ENCODE data around the gene MORN1. TPM values are rescaled to one million over a fixed set of nuclear protein-coding genes. Genes with fewer than 3 reads are reported as not detected.

Gene MORN1
- total and polyA plus RNA-seq, 4 donors, result 2.3 to 6.9 (median 3.6) TPM

DNA sequence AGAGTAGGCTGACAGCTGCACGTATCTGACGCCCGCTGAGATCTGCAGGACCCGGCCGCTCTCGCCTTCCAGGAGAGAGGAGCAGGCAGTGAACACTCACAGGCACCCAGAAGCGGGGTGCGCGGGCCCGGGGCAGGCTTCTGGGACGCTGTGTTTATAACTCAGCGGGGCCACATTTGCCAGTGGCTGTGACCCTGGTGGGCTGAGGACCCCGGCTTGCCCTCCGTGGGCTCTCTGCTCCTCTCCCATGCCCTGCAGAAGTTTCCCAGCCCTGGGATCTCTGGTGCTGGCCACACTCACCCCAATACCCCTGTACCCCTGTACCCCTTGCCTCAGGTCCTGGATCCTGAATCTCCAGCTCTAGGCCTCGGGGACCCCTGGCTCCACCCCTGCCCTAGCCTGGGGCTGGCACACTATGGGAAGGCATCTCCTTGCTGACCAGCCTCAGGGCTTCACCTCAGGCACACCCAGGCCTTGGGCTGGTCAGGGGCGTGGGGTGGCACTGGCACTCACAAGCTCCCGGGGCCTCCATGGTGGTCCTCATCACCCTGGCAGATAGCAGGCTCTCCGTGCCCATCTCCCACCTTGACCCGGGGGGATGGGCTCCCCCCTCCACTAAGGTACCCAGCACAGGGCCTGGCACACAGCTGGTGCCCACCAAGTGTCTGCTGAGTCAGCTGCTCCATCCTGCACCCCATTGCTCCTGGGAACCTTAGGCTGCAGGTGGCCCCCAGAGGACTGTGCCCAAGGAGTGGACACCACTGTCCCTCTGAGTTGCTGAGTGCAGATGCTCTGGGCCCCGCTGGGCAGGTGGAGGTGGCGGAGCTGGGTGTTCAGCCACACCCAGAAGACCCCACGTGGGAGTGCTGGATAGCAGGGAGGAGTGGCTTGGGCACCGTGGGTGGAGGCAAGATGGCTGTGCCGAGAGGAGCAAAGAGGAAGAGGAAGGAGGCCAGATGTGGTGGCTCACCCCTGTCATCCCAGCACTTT is 32.4 kb downstream of the MORN1 start:
- 83% methylated on average over 24 of the region's 24 CpGs for WGBS
- TF ChIP-seq, protein P1, sequence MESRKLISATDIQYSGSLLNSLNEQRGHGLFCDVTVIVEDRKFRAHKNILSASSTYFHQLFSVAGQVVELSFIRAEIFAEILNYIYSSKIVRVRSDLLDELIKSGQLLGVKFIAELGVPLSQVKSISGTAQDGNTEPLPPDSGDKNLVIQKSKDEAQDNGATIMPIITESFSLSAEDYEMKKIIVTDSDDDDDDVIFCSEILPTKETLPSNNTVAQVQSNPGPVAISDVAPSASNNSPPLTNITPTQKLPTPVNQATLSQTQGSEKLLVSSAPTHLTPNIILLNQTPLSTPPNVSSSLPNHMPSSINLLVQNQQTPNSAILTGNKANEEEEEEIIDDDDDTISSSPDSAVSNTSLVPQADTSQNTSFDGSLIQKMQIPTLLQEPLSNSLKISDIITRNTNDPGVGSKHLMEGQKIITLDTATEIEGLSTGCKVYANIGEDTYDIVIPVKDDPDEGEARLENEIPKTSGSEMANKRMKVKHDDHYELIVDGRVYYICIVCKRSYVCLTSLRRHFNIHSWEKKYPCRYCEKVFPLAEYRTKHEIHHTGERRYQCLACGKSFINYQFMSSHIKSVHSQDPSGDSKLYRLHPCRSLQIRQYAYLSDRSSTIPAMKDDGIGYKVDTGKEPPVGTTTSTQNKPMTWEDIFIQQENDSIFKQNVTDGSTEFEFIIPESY (IDR thresholded peaks at IDR 0.05), result no peak
- TF ChIP-seq RAD21 (IDR thresholded peaks at IDR 0.05) (no peak), YY1 (IDR thresholded peaks at IDR 0.05) (no peak), GABPA (IDR thresholded peaks at IDR 0.05 in 1 of 2, conservative IDR thresholded peaks at IDR 0.05 in 1 of 2) (no peak), ATF3 (IDR thresholded peaks at IDR 0.05) (no peak), NR2F2 (IDR thresholded peaks at IDR 0.05) (no peak), RXRA (IDR thresholded peaks at IDR 0.05) (no peak), FOXA2 (IDR thresholded peaks at IDR 0.05) (no peak), EGR1 (IDR thresholded peaks at IDR 0.05; ENCODE audit: low read depth in 2 of 2) (no peak), SP1 (IDR thresholded peaks at IDR 0.05) (no peak), HNF4G (IDR thresholded peaks at IDR 0.05) (no peak)
- no peak overlapping the region for H3K27ac ChIP-seq (ENCODE audit: low read depth in 1 of 2, low read length in 2 of 2)
- H3K9me3 ChIP-seq (ENCODE audit: control insufficient read depth in 4 of 4, low read length in 3 of 4), result peaks cover 0 to under 1% (median 0%) of the 10 kb centered on the region in 4 donors
- H3K27me3 ChIP-seq (ENCODE audit: control insufficient read depth in 4 of 4, insufficient read depth in 4 of 4, low read length in 3 of 4), result no peaks in the 10 kb centered on the region
- H3K4me3 ChIP-seq (ENCODE audit: low read depth in 1 of 3, low read length in 3 of 3), result no peak overlapping the region
- H3K36me3 ChIP-seq (ENCODE audit: control insufficient read depth in 4 of 4, insufficient read depth in 3 of 4, low read depth in 1 of 4, low read length in 3 of 4), result no peaks in the 10 kb centered on the region
- H3K4me1 ChIP-seq (ENCODE audit: control insufficient read depth in 4 of 4, insufficient read depth in 4 of 4, low read length in 3 of 4), result no peaks in the 10 kb centered on the region
- DNase-seq (ENCODE audit: low spot score), result no peak
- no peak overlapping the region for H3K9ac ChIP-seq (ENCODE audit: low read depth in 1 of 2, low read length in 2 of 2)

DNA sequence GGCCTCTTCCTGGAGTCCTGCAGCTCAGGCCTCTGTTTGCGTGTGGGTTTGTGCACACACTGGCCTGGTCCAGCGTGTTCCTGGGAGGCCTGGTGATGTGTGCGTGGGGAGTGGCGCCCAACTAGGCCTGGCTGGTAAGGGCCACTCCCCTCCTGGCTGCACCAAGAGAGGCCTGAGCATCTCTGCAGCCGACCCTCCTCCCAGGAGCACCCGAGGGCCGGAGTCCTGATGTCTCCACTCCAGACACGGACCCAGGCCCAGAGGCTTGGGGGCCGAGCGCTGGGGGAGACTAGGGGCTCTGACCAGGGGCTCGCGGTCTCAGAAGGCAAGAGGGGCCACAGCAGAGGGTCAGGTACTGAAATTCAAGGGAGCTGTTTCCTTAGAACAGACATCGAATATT is 33.3 kb downstream of the MORN1 start:
- no peak overlapping the region for H3K27ac ChIP-seq (ENCODE audit: low read depth in 1 of 2, low read length in 2 of 2)
- no peaks in the 10 kb centered on the region for H3K4me1 ChIP-seq (ENCODE audit: control insufficient read depth in 4 of 4, insufficient read depth in 4 of 4, low read length in 3 of 4)
- H3K9me3 ChIP-seq (ENCODE audit: control insufficient read depth in 4 of 4, low read length in 3 of 4), result no peaks in the 10 kb centered on the region
- DNase-seq (ENCODE audit: low spot score), result no peak
- 93% methylated on average over 13 of the region's 13 CpGs for WGBS
- H3K9ac ChIP-seq (ENCODE audit: low read depth in 1 of 2, low read length in 2 of 2), result no peak overlapping the region
- H3K36me3 ChIP-seq (ENCODE audit: control insufficient read depth in 4 of 4, insufficient read depth in 3 of 4, low read depth in 1 of 4, low read length in 3 of 4), result no peaks in the 10 kb centered on the region
- TF ChIP-seq, protein P2, sequence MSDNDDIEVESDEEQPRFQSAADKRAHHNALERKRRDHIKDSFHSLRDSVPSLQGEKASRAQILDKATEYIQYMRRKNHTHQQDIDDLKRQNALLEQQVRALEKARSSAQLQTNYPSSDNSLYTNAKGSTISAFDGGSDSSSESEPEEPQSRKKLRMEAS (IDR thresholded peaks at IDR 0.05), result no peak
- H3K4me3 ChIP-seq (ENCODE audit: low read depth in 1 of 3, low read length in 3 of 3), result no peak overlapping the region
- H3K27me3 ChIP-seq (ENCODE audit: control insufficient read depth in 4 of 4, insufficient read depth in 4 of 4, low read length in 3 of 4), result no peaks in the 10 kb centered on the region

GRCh38 chr1:2356911-2357845 is 34.2 kb downstream of the MORN1 start:
- H3K27me3 ChIP-seq (ENCODE audit: control insufficient read depth in 4 of 4, insufficient read depth in 4 of 4, low read length in 3 of 4), result no peaks in the 10 kb centered on the region
- H3K9me3 ChIP-seq (ENCODE audit: control insufficient read depth in 4 of 4, low read length in 3 of 4), result no peaks in the 10 kb centered on the region
- H3K27ac ChIP-seq (ENCODE audit: low read depth in 1 of 2, low read length in 2 of 2), result no peak overlapping the region
- no peak for DNase-seq (ENCODE audit: low spot score)
- no peaks in the 10 kb centered on the region for H3K4me1 ChIP-seq (ENCODE audit: control insufficient read depth in 4 of 4, insufficient read depth in 4 of 4, low read length in 3 of 4)
- H3K4me3 ChIP-seq (ENCODE audit: low read depth in 1 of 3, low read length in 3 of 3), result no peak overlapping the region
- TF ChIP-seq, protein P3, sequence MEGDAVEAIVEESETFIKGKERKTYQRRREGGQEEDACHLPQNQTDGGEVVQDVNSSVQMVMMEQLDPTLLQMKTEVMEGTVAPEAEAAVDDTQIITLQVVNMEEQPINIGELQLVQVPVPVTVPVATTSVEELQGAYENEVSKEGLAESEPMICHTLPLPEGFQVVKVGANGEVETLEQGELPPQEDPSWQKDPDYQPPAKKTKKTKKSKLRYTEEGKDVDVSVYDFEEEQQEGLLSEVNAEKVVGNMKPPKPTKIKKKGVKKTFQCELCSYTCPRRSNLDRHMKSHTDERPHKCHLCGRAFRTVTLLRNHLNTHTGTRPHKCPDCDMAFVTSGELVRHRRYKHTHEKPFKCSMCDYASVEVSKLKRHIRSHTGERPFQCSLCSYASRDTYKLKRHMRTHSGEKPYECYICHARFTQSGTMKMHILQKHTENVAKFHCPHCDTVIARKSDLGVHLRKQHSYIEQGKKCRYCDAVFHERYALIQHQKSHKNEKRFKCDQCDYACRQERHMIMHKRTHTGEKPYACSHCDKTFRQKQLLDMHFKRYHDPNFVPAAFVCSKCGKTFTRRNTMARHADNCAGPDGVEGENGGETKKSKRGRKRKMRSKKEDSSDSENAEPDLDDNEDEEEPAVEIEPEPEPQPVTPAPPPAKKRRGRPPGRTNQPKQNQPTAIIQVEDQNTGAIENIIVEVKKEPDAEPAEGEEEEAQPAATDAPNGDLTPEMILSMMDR (IDR thresholded peaks at IDR 0.05; ENCODE audit: low read depth, low read length, missing input control), result no peak
- TF ChIP-seq TAF1 (conservative IDR thresholded peaks at IDR 0.05), result no peak
- TF ChIP-seq EGR1 (IDR thresholded peaks at IDR 0.05; ENCODE audit: low read depth in 2 of 2), result no peak
- no peak for TF ChIP-seq SP1 (IDR thresholded peaks at IDR 0.05)
- TF ChIP-seq, protein P2 (IDR thresholded peaks at IDR 0.05), result no peak
- TF ChIP-seq FOXA1 (IDR thresholded peaks at IDR 0.05), result no peak
- no peak for TF ChIP-seq JUND (IDR thresholded peaks at IDR 0.05)
- TF ChIP-seq GABPA (IDR thresholded peaks at IDR 0.05 in 1 of 2, conservative IDR thresholded peaks at IDR 0.05 in 1 of 2), result no peak
- TF ChIP-seq, protein P1 (IDR thresholded peaks at IDR 0.05), result no peak
- TF ChIP-seq YY1 (IDR thresholded peaks at IDR 0.05), result no peak
- TF ChIP-seq ATF3 (IDR thresholded peaks at IDR 0.05), result no peak
- no peak for TF ChIP-seq HNF4A (conservative IDR thresholded peaks at IDR 0.05)
- no peak for TF ChIP-seq HNF4G (IDR thresholded peaks at IDR 0.05)
- no peaks in the 10 kb centered on the region for H3K36me3 ChIP-seq (ENCODE audit: control insufficient read depth in 4 of 4, insufficient read depth in 3 of 4, low read depth in 1 of 4, low read length in 3 of 4)
- H3K9ac ChIP-seq (ENCODE audit: low read depth in 1 of 2, low read length in 2 of 2), result no peak overlapping the region
- 90% methylated on average over 37 of the region's 37 CpGs for WGBS

All from liver (tissue), 9 donors.